H4 (cell line): ENCODE data around the gene POTEH. TPM values are rescaled to one million over a fixed set of nuclear protein-coding genes. Genes with fewer than 3 reads are reported as not detected.
"Not testable (repeated sequence)": the region's sequence is repeated elsewhere in the genome, so short reads cannot be mapped to it uniquely, and the experiment has no call there.

Experiments
- DNase-seq: peaks from one replicate; pipeline ENCODE4 v3.0.0-alpha.2; 2015; ENCODE audit warnings: low spot score
- total RNA-seq: library from RNA; depleted of rRNA; stranded (reverse); fragments of >200 nt; shearing (Covaris generic); gene quantifications from 2 replicates; pipeline ENCODE4 v1.2.3, GENCODE V29; 2014; rRNA removed

POTEH gene
- total RNA-seq, 1 experiment from 2014 or later = 0.12 TPM

DNA sequence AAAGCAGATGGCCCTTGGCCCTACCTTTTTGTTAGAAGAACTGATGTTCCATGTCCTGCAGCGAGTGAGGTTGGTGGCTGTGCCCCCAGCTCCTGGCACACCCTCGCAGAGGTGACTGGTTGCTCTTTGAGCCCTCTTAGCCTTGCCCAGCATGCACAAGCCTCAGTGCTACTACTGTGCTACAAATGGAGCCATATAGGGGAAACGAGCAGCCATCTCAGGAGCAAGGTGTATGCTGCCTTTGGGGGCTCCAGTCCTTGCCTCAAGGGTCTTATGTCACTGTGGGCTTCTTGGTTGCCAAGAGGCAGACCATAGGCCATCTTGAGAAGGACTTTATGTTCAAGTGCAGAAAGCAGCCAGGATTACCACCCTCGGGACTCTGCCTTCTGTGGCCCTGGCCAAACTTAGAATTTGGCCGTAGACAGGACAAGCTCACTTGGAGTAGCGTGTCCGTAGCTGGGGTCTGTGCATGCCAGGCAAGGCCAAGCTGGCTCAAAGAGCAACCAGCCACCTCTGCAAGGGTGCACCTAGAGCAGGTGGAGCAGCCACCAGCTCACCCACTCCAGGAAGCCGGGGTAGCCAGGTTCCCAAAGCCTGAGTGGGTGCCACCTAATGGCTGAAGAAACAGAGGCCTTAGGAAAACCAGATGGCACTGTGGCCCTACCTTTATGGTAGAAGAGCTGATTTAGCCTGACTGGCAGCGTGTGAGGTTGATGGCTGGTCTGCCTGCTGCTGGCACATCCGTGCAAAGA is 48.5 kb downstream of the POTEH start:
- DNase-seq = not testable (repeated sequence)

DNA sequence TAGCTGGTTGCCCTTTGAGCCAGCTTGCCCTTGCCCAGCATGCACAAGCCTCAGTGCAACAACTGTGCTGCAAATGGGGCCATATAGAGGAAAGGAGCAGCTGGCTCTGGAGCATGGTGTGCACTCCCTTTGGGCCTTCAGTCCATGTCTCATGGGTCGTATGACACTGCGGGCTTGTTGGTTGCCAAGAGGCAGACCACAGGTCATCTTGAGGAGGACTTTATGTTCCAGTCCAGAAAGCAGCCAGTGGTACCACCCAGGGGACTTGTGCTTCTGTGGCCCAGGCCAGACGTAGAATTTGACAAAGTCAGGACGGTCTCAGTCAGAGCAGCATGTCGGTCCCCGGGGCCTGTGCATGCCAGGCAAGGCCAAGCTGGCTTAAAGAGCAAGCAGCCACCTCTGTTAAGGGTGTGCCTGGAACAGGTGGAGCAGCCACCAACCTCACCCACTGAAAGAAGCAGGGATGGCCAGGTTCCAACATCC is 49.1 kb downstream of the POTEH start:
- DNase-seq = not testable (repeated sequence)

DNA sequence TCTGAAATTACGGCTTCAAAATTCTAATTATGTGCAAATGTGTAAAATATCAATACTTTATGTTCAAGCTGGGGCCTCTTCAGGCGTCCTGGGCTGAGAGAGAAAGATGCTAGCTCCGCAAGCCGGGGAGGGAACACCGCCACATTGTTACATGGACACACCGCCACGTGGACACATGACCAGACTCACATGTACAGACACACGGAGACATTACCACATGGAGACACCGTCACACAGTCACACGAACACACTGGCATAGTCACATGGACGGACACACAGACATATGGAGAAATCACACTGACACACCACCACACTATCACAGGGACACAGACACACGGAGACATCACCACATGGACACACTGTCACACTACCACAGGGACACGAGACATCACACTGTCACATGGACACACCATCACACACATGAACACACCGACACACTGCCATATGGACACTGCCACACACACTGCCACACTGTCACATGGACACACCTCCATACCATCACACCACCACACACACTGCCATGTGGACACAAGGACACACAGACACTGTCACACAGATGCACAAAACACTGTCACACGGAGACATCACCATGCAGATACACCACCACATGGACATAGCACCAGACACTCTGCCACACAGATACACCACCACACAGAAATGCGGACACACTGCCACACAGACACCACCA is 58.0 kb downstream of the POTEH start:
- not testable (repeated sequence) for DNase-seq

DNA sequence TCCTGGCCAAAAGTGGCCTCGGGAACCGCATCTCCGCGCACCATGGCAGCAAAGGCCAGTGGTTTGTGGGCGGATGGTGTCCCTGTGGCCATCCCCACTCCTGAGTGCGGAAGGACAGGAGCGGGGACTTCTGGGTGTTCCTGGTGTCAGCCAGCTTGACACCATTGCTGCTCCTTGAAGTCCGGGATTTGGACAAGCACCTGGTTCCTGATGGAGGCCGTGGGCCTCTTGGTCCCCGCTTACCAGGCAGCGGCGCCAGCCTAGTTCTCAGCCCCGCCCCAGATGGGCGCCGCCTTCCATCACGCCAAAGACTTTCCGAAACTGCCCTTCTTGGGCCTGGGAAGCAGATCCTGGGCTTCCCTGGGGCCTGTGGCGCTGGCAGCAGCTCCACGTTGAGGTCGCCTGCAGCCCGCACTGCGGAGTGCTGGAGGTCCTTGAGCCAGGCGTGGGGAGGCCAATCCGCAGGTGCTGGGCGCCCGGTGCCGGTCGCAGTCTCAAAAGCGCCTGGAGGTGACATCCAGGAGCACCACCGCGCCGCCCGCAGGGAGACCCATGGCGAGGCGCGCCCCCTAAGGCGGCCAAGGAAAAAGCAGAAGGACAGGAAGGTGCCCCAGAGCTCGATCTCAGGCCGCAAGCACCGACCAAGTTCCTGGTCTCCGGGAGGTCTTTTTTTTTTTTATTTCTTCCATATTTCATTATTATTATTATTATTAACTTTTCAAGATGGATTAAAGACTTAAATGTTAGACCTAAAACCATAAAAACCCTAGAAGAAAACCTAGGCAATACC is 59.5 kb downstream of the POTEH start:
- DNase-seq = not testable (repeated sequence)

DNA sequence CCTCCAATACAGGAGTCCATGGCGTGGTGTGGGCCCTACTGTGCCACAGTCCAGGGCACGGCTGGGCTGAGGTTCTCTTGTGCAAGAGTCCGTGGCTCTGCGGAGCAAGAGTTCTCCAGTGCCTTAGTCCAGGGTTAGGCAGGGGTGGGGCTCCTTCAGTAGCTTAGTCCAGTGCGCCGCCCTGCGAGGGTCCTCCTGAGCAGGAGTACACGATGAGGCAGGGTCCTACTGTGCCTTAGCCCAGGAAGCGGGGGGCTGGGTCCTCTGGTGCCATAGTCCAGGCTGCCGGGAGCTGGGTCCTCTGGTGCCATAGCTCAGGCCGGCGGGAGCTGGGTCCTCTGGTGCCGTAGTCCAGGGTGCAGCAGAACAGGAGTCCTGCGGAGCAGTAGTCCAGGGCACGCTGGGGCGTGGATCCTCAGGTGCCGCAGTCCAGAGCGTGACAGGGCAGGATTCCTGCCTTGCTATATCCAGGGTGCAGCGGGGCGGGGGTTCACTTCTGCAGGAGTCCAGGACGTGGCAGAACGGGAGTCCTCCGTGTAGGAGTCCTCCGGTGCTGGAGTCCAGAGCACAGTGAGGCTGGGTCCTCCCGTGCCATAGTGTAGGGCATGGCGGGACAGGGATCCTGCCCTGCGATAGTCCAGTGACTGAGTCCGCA is 69.7 kb downstream of the POTEH start:
- not testable (repeated sequence) for DNase-seq

DNA sequence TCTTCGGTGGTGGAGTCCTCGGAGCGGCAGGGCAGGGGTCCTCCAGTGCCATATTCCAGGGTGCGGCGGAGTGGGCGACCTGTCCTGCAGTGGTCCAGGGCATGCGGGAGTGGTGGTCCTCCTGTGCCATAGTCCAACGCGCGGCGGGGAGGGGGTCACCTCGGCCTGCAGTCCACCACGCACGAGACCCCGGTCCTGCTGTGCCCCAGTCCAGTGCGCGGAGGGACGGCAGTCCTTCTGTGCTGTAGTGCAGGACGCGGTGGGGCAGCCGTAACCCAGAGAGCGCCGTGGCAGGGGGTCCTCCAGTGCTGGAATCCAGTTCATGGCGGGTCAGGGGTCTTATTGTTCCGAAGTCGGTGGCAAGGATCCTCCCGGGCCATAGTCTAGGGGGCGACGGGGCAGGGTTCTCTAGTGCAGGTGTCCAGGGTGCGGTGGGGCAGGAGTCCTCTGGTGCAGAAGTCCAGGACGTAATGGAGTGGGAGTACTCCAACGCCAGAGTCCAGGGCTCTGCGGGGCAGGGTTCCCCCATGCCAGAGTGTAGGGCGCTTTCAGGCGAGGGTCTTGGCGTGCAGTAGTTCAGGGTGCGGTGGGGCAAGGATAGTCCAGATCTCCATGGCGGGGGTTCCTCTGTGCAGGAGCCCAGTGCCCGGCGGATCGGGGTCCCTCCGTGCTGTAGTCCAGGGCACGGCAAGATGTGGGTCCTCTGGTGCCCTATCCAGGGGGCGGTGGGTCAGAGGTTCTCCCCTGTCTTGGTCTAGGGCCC is 70.7 kb downstream of the POTEH start:
- not testable (repeated sequence) for DNase-seq

DNA sequence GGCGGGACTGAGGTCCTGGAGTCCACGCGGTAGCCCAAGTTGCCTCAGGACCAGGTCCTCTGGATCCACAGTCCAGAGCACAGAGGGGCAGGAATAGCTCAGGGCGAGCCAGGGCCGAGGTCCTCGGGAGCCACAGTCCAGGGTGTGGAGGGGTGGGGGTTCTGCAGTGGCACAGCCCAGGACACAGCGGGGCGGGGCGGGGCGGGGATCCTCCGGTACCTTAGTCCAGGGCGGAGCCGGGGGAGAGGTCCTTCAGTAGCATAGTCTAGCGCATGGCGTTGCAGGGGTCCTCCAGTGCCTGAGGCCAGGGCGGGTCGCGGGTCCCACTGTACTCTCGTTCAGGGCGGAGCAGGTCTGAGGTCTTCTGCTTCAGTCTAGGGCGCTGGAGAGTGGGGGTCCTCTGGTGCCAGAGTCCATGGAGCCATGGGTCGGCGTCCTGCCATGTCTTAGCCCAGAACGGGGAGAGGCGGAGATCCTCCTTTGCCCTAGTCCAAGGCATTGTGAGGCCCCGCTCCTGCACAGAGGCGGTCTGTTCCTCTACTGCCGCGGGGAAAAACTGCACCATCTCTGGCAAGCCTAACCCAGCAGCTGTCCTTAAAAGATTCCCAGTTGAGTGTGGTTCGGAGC is 71.4 kb downstream of the POTEH start:
- not testable (repeated sequence) for DNase-seq

DNA sequence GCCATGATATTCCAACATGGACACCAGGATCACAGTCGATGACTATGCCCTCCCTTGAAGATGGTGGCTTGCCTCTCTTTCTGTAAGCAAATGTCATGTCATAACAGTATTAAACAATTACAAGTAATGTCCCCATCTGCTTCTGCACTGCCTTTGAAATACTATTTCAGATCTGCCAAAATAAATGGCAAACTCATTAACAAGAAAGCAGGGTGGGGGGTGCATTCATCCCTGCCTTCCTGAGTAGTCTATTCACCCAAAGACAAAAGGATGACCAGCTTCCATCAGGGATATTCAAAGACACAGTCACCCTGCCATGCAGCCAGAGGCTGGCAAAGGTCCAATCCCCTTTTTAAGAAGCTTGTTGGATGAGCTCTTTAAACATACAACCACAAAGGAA is 73.7 kb downstream of the POTEH start:
- not testable (repeated sequence) for DNase-seq

Other genes starting within 250 kb of the POTEH start
- not detected in 2 replicates for gene OR11H1, start 161.8 kb upstream of the POTEH start, total RNA-seq